Endothelial cell of umbilical vein (primary cell): ENCODE data around the gene OSGEPL1. TPM values are rescaled to one million over a fixed set of nuclear protein-coding genes. Genes with fewer than 3 reads are reported as not detected.

Experiments
- BruUV-seq: library from RNA; stranded (reverse); fragments of 400-500 nt; replicated peaks from 2 replicates; lab custom pipeline; 2021; lab: Mats Ljungman, UMichigan
- CTCF ChIA-PET: fragments of 300-600, 350-600 bp; sonication (Branson Sonifier 250); formaldehyde crosslinking; loops from one replicate; lab custom pipeline; 2021; ENCODE audit warnings: antibody characterized with exemption, inconsistent platforms; lab: Charles Lee
- POLR2A ChIA-PET: fragments of 300-600, 350-600 bp; sonication (Branson Sonifier 250); formaldehyde crosslinking; loops from one replicate; lab custom pipeline; 2021; ENCODE audit warnings: antibody characterized with exemption, inconsistent platforms; lab: Charles Lee
- DNase-seq: peaks from one replicate; pipeline ENCODE4 v3.0.0-alpha.2; 2011; ENCODE audit warnings: low read depth, low spot score
- FAIRE-seq: peaks from 2 replicates; lab custom pipeline; 2011; peaks lifted over from hg19 to GRCh38; lab: Jason Lieb, UNC
- H2AFZ ChIP-seq: 2 replicates; pipeline ENCODE4 v1.6.0; 2012; ENCODE audit warnings: low read depth, low read length, control low read depth, inconsistent platforms
- H3K27ac ChIP-seq: 2 replicates; pipeline ENCODE4 v1.5.1; 2011; ENCODE audit warnings: low read depth, mild to moderate bottlenecking, control low read depth, low read length, moderate library complexity; ENCODE audit not compliant: insufficient read depth
- H3K27me3 ChIP-seq, 2 experiments: 2 replicates each; pipeline versions ENCODE4 v1.6.0 to v1.6.1; 2011; ENCODE audit warnings: low read length in 2 of 2, mixed read lengths in 1 of 2; ENCODE audit not compliant: control insufficient read depth in 2 of 2, insufficient read depth in 2 of 2
- H3K36me3 ChIP-seq, 2 experiments: 2 replicates in 1 of 2; 3 replicates in 1 of 2; pipeline ENCODE4 v1.5.1; 2011; ENCODE audit warnings: low read length in 2 of 2, mild to moderate bottlenecking in 1 of 2, moderate library complexity in 1 of 2; ENCODE audit not compliant: control insufficient read depth in 2 of 2, insufficient read depth in 2 of 2; ENCODE audit errors: extremely low read depth in 1 of 2
- H3K4me1 ChIP-seq: 3 replicates; pipeline ENCODE4 v1.5.1; 2011; ENCODE audit warnings: mild to moderate bottlenecking, low read length; ENCODE audit not compliant: control insufficient read depth, insufficient read depth; ENCODE audit errors: extremely low read depth
- H3K4me2 ChIP-seq: 2 replicates; pipeline ENCODE4 v1.6.1; 2011; ENCODE audit warnings: low read length, control low read depth, mixed read lengths; ENCODE audit not compliant: insufficient read depth
- H3K4me3 ChIP-seq, 3 experiments: fragments of 200-600 bp in 1 of 3; sonication (generic), shearing (Covaris generic) in 1 of 3; replicated peaks in 1 of 3; 2 replicates each; pipeline ENCODE4 v1.5.1; 2011 to 2016; ENCODE audit warnings: control low read depth in 3 of 3, low read length in 3 of 3, mild to moderate bottlenecking in 2 of 3, inconsistent platforms in 1 of 3, low read depth in 1 of 3, moderate library complexity in 1 of 3; ENCODE audit not compliant: insufficient read depth in 1 of 3
- H3K79me2 ChIP-seq: 2 replicates; pipeline ENCODE4 v1.6.0; 2012; ENCODE audit warnings: low read length, inconsistent platforms; ENCODE audit not compliant: control insufficient read depth, insufficient read depth
- H3K9ac ChIP-seq: replicated peaks from 2 replicates; pipeline ENCODE3; 2011; ENCODE audit warnings: low read length, control low read depth; ENCODE audit not compliant: insufficient read depth; ENCODE audit errors: extremely low read depth
- H3K9me1 ChIP-seq: replicated peaks from 3 replicates; pipeline ENCODE4 v1.6.0; 2011; ENCODE audit warnings: mild to moderate bottlenecking, low read length; ENCODE audit not compliant: control insufficient read depth, insufficient read depth; ENCODE audit errors: extremely low read depth
- H3K9me3 ChIP-seq: replicated peaks from 2 replicates; pipeline ENCODE4 v1.5.1; 2012; ENCODE audit warnings: low read length, inconsistent platforms; ENCODE audit not compliant: control insufficient read depth, insufficient read depth
- H4K20me1 ChIP-seq: replicated peaks from 2 replicates; pipeline ENCODE3; 2011; ENCODE audit warnings: mild to moderate bottlenecking, low read length; ENCODE audit not compliant: control insufficient read depth, insufficient read depth; ENCODE audit errors: extremely low read depth
- EZH2 ChIP-seq: IDR thresholded peaks from 2 replicates; pipeline ENCODE4 v1.6.1; 2012; ENCODE audit warnings: borderline replicate concordance, low read depth, mild to moderate bottlenecking, moderate library complexity, low read length, inconsistent platforms; ENCODE audit not compliant: severe bottlenecking
- FOS ChIP-seq: IDR thresholded peaks from 2 replicates; pipeline ENCODE4 v1.6.1; 2011; ENCODE audit warnings: mild to moderate bottlenecking, low read length, moderate library complexity, borderline replicate concordance; ENCODE audit not compliant: insufficient read depth
- GATA2 ChIP-seq: IDR thresholded peaks from 2 replicates; pipeline ENCODE4 v1.7.0; 2011; ENCODE audit warnings: low read depth, mild to moderate bottlenecking, moderate library complexity, mixed read lengths, low read length; ENCODE audit not compliant: insufficient read length, insufficient read depth
- JUN ChIP-seq: IDR thresholded peaks from 2 replicates; pipeline ENCODE4 v1.6.1; 2011; ENCODE audit warnings: borderline replicate concordance, low read depth; ENCODE audit not compliant: insufficient read length, insufficient read depth
- MAX ChIP-seq: IDR thresholded peaks from 2 replicates; pipeline ENCODE4 v1.6.1; 2011; ENCODE audit not compliant: insufficient read depth, insufficient read length
- MYC ChIP-seq: IDR thresholded peaks from one replicate; pipeline ENCODE4 v1.6.1; 2011; ENCODE audit warnings: mild to moderate bottlenecking, low read depth, low read length
- POLR2A ChIP-seq: IDR thresholded peaks from 2 replicates; pipeline ENCODE4 v1.6.1; 2012; ENCODE audit warnings: low read depth, mild to moderate bottlenecking, control low read depth, low read length
- POLR2AphosphoS5 ChIP-seq: IDR thresholded peaks from 2 replicates; pipeline ENCODE4 v1.6.1; 2012; ENCODE audit warnings: low read depth, mild to moderate bottlenecking, control low read depth, low read length, moderate library complexity; ENCODE audit not compliant: insufficient read depth
- dilution Hi-C: fragments of 300-500 bp; cut with MboI; formaldehyde crosslinking; loops from one replicate; pipeline ENCODE4 v1.15.0; 2019; ENCODE audit warnings: low sequenced_read_pairs; ENCODE audit not compliant: extremely low pct_ligation_motif_present
- intact Hi-C: fragments of 100-400 bp; cut with micrococcal nuclease; formaldehyde crosslinking; loops from one replicate; pipeline ENCODE4 v1.10.0; 2022
- polyA plus RNA-seq, 4 experiments: library from polyadenylated mRNA; depleted of rRNA in 3 of 4; stranded (reverse) in 3 of 4; unstranded in 1 of 4; fragments of >200 nt; gene quantifications; 2 replicates each; pipeline versions ENCODE4 v1.2.1 to v1.2.3, GENCODE V29; 2011 to 2012; ENCODE audit warnings: missing spikeins in 1 of 4
- total RNA-seq: library from RNA; stranded (reverse); gene quantifications from 2 replicates; pipeline ENCODE4 v1.2.3, GENCODE V29; 2021
- TF ChIP-seq, protein P1 (sequence below), 2 donors: IDR thresholded peaks; 1 replicate in 1 of 2; 2 replicates in 1 of 2; pipeline ENCODE4 v1.5.1; 2011; ENCODE audit warnings: low read length in 2 of 2, mild to moderate bottlenecking in 2 of 2, moderate library complexity in 2 of 2, control low read depth in 1 of 2, inconsistent platforms in 1 of 2, low read depth in 1 of 2; ENCODE audit not compliant: insufficient read depth in 1 of 2; ENCODE audit errors: extremely low read depth in 1 of 2

Gene OSGEPL1
- total and polyA plus RNA-seq, 2 donors (not counting 3 experiments of a cell fraction or from before 2014, with no cell fraction given): 2.7 to 5.9 TPM

GRCh38 chr2:189700681-189701080 lies 61.9 kb downstream of the OSGEPL1 start:
- Histone ChIP-seq H4K20me1 (no peaks in the 10 kb centered on the region), H3K9me1 (no peaks in the 10 kb centered on the region), H3K9me3 (no peaks in the 10 kb centered on the region), H3K27ac (no peak overlapping the region), H3K9ac (no peak overlapping the region), H3K4me1 (no peaks in the 10 kb centered on the region), H3K36me3 (no peaks in the 10 kb centered on the region), H3K4me3 (no peak overlapping the region), H3K79me2 (no peaks in the 10 kb centered on the region), H3K27me3 (no peaks in the 10 kb centered on the region), H3K4me2 (no peak overlapping the region), H2AFZ (no peak overlapping the region)
- POLR2A ChIA-PET: no interaction called here
- CTCF ChIA-PET: interaction anchor here (2.9 kb wide), 1 partner anchor 40 kb away, joined by 14 read pairs; the partner anchor contains the start of gene ASNSD1
- TF ChIP-seq MYC (no peak), POLR2AphosphoS5 (no peak), MAX (no peak), POLR2A (no peak), GATA2 (no peak), JUN (no peak), EZH2 (no peak), FOS (no peak)
- TF ChIP-seq, protein P1, sequence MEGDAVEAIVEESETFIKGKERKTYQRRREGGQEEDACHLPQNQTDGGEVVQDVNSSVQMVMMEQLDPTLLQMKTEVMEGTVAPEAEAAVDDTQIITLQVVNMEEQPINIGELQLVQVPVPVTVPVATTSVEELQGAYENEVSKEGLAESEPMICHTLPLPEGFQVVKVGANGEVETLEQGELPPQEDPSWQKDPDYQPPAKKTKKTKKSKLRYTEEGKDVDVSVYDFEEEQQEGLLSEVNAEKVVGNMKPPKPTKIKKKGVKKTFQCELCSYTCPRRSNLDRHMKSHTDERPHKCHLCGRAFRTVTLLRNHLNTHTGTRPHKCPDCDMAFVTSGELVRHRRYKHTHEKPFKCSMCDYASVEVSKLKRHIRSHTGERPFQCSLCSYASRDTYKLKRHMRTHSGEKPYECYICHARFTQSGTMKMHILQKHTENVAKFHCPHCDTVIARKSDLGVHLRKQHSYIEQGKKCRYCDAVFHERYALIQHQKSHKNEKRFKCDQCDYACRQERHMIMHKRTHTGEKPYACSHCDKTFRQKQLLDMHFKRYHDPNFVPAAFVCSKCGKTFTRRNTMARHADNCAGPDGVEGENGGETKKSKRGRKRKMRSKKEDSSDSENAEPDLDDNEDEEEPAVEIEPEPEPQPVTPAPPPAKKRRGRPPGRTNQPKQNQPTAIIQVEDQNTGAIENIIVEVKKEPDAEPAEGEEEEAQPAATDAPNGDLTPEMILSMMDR (IDR thresholded peaks at IDR 0.05; ENCODE audit: extremely low read depth in 1 of 2, insufficient read depth in 1 of 2, low read depth in 1 of 2, low read length in 2 of 2): no peak
- BruUV-seq: no TSS peak
- dilution Hi-C loops: no loop called here
- no peak for FAIRE-seq
- no peak for DNase-seq
- intact Hi-C loops: no loop called here
